GM12878 (cell line): ENCODE measurements around the gene INPP4B.

Experiments
- ATF3 ChIP-seq: IDR thresholded peaks from 2 replicates; pipeline ENCODE4 v1.6.1; 2011; ENCODE audit warnings: low read depth, mild to moderate bottlenecking, low read length, moderate library complexity, borderline replicate concordance; ENCODE audit errors: extremely low read depth
- CHD1 ChIP-seq: IDR thresholded peaks from 2 replicates; pipeline ENCODE4 v1.6.1; 2012; ENCODE audit warnings: low read depth, low read length, improper control_type of control experiment
- E2F8 ChIP-seq: fragments of 450-650 bp; IDR thresholded peaks from 2 replicates; pipeline ENCODE4 v1.6.1; 2018; ENCODE audit warnings: mild to moderate bottlenecking, low read depth, moderate library complexity; ENCODE audit not compliant: partially characterized antibody
- FOS ChIP-seq: IDR thresholded peaks from 3 replicates; pipeline ENCODE4 v1.6.1; 2011; ENCODE audit warnings: borderline replicate concordance; ENCODE audit not compliant: insufficient read length; ENCODE audit errors: extremely low read depth
- GATAD2B ChIP-seq: fragments of 450-650 bp; conservative IDR thresholded peaks from 2 replicates; pipeline ENCODE4 v1.6.1; 2017; ENCODE audit warnings: low read depth, mild to moderate bottlenecking, moderate library complexity
- NKRF ChIP-seq: fragments of 450-650 bp; conservative IDR thresholded peaks from 2 replicates; pipeline ENCODE4 v1.6.1; 2017; ENCODE audit warnings: mild to moderate bottlenecking, moderate library complexity
- POLR2AphosphoS5 ChIP-seq: IDR thresholded peaks from 2 replicates; pipeline ENCODE4 v1.6.1; 2011; ENCODE audit warnings: mild to moderate bottlenecking, low read length, inconsistent platforms
- RCOR1 ChIP-seq: conservative IDR thresholded peaks from 2 replicates; pipeline ENCODE4 v1.6.1; 2012; ENCODE audit warnings: low read depth, low read length, improper control_type of control experiment
- REST ChIP-seq: IDR thresholded peaks from 2 replicates; pipeline ENCODE4 v1.6.1; 2012; ENCODE audit warnings: mild to moderate bottlenecking, low read depth, low read length
- SPI1 ChIP-seq: IDR thresholded peaks from 2 replicates; pipeline ENCODE4 v1.6.1; 2011; ENCODE audit warnings: low read depth, mild to moderate bottlenecking, low read length, moderate library complexity, borderline replicate concordance; ENCODE audit not compliant: insufficient read depth
- TF ChIP-seq, protein P1 (sequence below), 3 experiments: IDR thresholded peaks in 2 of 3; conservative IDR thresholded peaks in 1 of 3; 2 replicates each; pipeline ENCODE4 v1.5.1; 2011; ENCODE audit warnings: low read depth in 3 of 3, low read length in 3 of 3, mild to moderate bottlenecking in 3 of 3, control low read depth in 2 of 3, moderate library complexity in 2 of 3, inconsistent platforms in 1 of 3, mixed read lengths in 1 of 3; ENCODE audit not compliant: control insufficient read depth in 2 of 3, insufficient read depth in 1 of 3; ENCODE audit errors: extremely low read depth in 1 of 3

- TF ChIP-seq CHD1, result no peak
- TF ChIP-seq SPI1, result no peak
- no peak for TF ChIP-seq NKRF
- TF ChIP-seq REST, result no peak
- TF ChIP-seq, protein P1, sequence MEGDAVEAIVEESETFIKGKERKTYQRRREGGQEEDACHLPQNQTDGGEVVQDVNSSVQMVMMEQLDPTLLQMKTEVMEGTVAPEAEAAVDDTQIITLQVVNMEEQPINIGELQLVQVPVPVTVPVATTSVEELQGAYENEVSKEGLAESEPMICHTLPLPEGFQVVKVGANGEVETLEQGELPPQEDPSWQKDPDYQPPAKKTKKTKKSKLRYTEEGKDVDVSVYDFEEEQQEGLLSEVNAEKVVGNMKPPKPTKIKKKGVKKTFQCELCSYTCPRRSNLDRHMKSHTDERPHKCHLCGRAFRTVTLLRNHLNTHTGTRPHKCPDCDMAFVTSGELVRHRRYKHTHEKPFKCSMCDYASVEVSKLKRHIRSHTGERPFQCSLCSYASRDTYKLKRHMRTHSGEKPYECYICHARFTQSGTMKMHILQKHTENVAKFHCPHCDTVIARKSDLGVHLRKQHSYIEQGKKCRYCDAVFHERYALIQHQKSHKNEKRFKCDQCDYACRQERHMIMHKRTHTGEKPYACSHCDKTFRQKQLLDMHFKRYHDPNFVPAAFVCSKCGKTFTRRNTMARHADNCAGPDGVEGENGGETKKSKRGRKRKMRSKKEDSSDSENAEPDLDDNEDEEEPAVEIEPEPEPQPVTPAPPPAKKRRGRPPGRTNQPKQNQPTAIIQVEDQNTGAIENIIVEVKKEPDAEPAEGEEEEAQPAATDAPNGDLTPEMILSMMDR (IDR thresholded peaks at IDR 0.05 in 2 of 3, conservative IDR thresholded peaks at IDR 0.05 in 1 of 3; ENCODE audit: control insufficient read depth in 2 of 3, extremely low read depth in 1 of 3, insufficient read depth in 1 of 3, low read depth in 3 of 3, low read length in 3 of 3), result no peak
- TF ChIP-seq POLR2AphosphoS5, result no peak
- TF ChIP-seq FOS, result no peak
- TF ChIP-seq GATAD2B, result no peak
- TF ChIP-seq ATF3, result no peak
- TF ChIP-seq RCOR1, result no peak
- no peak for TF ChIP-seq E2F8
These were observed 422.2 kb downstream of the INPP4B start for GRCh38 chr4:142423861-142424260.
